ENCODE results near the gene MAN1B1. TPM values are rescaled to one million over a fixed set of nuclear protein-coding genes. Genes with fewer than 3 reads are reported as not detected.
A peak's percentile ranks its signal among the peaks of the same experiment; 100 is the strongest.

Gene MAN1B1
- total RNA-seq, 1 experiment from 2014 or later, result 57.2 TPM

GRCh38 chr9:137064027-137064879 lies 22.5 kb upstream of the MAN1B1 start:
- intact Hi-C loops (cut with micrococcal nuclease; ENCODE audit: unreplicated experiment), result loop anchor here (1.0 kb wide), 1 partner anchor 18 kb away; the partner anchor contains the start of gene NPDC1

DNA sequence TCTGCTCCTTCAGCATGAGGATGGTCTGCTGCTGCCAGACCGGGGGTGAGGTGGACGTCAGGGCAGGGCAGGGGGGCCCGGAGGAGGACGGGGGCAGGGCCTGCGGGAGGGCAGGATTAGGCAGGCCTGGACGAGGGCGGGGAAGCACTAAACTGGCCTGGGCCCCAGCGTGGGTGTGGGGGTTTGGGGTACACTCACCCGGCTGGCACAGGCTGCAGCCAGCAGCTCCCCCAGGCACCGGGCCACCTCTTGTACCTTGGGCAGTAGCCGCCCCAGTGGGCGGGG lies 22.0 kb upstream of the MAN1B1 start:
- ChIA-PET POLR2A (no interaction called here), CTCF (no interaction called here)
- Histone ChIP-seq H3K36me3 (ENCODE audit: control insufficient read depth, insufficient read depth, low read length) (no peaks in the 10 kb centered on the region; the same call in 1 of the 2 replicates), H3K9me3 (ENCODE audit: control insufficient read depth, insufficient read depth, low read depth, low read length) (no peaks in the 10 kb centered on the region), H3K27me3 (ENCODE audit: control insufficient read depth, insufficient read depth, low read length) (no peaks in the 10 kb centered on the region), H3K4me1 (ENCODE audit: control insufficient read depth, insufficient read depth, low read length) (peaks cover 2% of the 10 kb centered on the region; the same call in 1 of the 2 replicates), H3K4me3 (ENCODE audit: low read depth in 2 of 2, low read length in 2 of 2) (no peak overlapping the region), H3K27ac (ENCODE audit: low read length) (no peak overlapping the region)
- DNase-seq (ENCODE audit: low read depth, low spot score), result no peak
- in situ Hi-C loops (cut with HindIII; ENCODE audit: low pct_unique_long_range_greater_than_20kb, low sequenced_read_pairs), result no loop called here
- TF ChIP-seq CTCF (IDR thresholded peaks at IDR 0.05) (no peak), POLR2AphosphoS5 (IDR thresholded peaks at IDR 0.05; ENCODE audit: low read depth, low read length) (no peak), TCF7L2 (IDR thresholded peaks at IDR 0.05; ENCODE audit: low read depth, low read length) (no peak), SIN3A (IDR thresholded peaks at IDR 0.05; ENCODE audit: borderline replicate concordance, insufficient read depth, low read depth, low read length) (no peak)
- TF ChIP-seq, protein P1, sequence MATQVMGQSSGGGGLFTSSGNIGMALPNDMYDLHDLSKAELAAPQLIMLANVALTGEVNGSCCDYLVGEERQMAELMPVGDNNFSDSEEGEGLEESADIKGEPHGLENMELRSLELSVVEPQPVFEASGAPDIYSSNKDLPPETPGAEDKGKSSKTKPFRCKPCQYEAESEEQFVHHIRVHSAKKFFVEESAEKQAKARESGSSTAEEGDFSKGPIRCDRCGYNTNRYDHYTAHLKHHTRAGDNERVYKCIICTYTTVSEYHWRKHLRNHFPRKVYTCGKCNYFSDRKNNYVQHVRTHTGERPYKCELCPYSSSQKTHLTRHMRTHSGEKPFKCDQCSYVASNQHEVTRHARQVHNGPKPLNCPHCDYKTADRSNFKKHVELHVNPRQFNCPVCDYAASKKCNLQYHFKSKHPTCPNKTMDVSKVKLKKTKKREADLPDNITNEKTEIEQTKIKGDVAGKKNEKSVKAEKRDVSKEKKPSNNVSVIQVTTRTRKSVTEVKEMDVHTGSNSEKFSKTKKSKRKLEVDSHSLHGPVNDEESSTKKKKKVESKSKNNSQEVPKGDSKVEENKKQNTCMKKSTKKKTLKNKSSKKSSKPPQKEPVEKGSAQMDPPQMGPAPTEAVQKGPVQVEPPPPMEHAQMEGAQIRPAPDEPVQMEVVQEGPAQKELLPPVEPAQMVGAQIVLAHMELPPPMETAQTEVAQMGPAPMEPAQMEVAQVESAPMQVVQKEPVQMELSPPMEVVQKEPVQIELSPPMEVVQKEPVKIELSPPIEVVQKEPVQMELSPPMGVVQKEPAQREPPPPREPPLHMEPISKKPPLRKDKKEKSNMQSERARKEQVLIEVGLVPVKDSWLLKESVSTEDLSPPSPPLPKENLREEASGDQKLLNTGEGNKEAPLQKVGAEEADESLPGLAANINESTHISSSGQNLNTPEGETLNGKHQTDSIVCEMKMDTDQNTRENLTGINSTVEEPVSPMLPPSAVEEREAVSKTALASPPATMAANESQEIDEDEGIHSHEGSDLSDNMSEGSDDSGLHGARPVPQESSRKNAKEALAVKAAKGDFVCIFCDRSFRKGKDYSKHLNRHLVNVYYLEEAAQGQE (IDR thresholded peaks at IDR 0.05; ENCODE audit: insufficient read depth in 1 of 2, low read depth in 2 of 2, low read length in 1 of 2), result no peak
- ATAC-seq, result no peak
- no TSS peak for BruUV-seq (replicated peaks)
- intact Hi-C loops (cut with micrococcal nuclease; ENCODE audit: unreplicated experiment), result loop anchor here (1.0 kb wide), 1 partner anchor 19 kb away; the partner anchor contains the start of gene NPDC1

More at GRCh38 chr9:137064027-137064879, 22.5 kb upstream of the MAN1B1 start:
- CTCF ChIA-PET, result interaction anchor here (0.7 to 1.4 kb wide), 4 partner anchors 15 to 65 kb away, joined by 3 to 11 read pairs (median 3); partner anchors contain the start of gene NPDC1
- in situ Hi-C loops (cut with HindIII; ENCODE audit: low pct_unique_long_range_greater_than_20kb, low sequenced_read_pairs), result no loop called here
- peak; percentile 73 for ATAC-seq
- peaks cover 2% of the 10 kb centered on the region; the same call in 1 of the 2 replicates for H3K4me1 ChIP-seq (ENCODE audit: control insufficient read depth, insufficient read depth, low read length)
- no peak overlapping the region for H3K4me3 ChIP-seq (ENCODE audit: low read depth in 2 of 2, low read length in 2 of 2)
- POLR2A ChIA-PET, result interaction anchor here (0.6 kb wide), 1 partner anchor 127 kb away, joined by 5 read pairs; no protein-coding TSS in a partner anchor
- no peaks in the 10 kb centered on the region for H3K9me3 ChIP-seq (ENCODE audit: control insufficient read depth, insufficient read depth, low read depth, low read length)
- H3K27ac ChIP-seq (ENCODE audit: low read length), result no peak overlapping the region
- TF ChIP-seq CTCF (IDR thresholded peaks at IDR 0.05) (peak; percentile 93), TCF7L2 (IDR thresholded peaks at IDR 0.05; ENCODE audit: low read depth, low read length) (no peak)
- TF ChIP-seq, protein P1 (IDR thresholded peaks at IDR 0.05; ENCODE audit: insufficient read depth in 1 of 2, low read depth in 2 of 2, low read length in 1 of 2), result peak in 1 of 2 experiments; percentile 78; a peak in 1 of 4 replicates
- no peaks in the 10 kb centered on the region for H3K36me3 ChIP-seq (ENCODE audit: control insufficient read depth, insufficient read depth, low read length)
- DNase-seq (ENCODE audit: low read depth, low spot score), result no peak
- H3K27me3 ChIP-seq (ENCODE audit: control insufficient read depth, insufficient read depth, low read length), result no peaks in the 10 kb centered on the region
- BruUV-seq (replicated peaks), result no TSS peak
